Epithelial cell of esophagus (primary cell): Measurements from ENCODE around the gene FOXD1.
"Not testable (repeated sequence)": the region's sequence is repeated elsewhere in the genome, so short reads cannot be mapped to it uniquely, and the experiment has no call there.

Experiments used
- DNase-seq: peaks from one replicate; pipeline ENCODE4 v3.0.0; 2010; ENCODE audit warnings: low read depth
- H3K4me3 ChIP-seq: 2 replicates; pipeline ENCODE4 v1.5.1; 2011; ENCODE audit warnings: mild to moderate bottlenecking, low read length, control low read depth
- CTCF ChIP-seq: IDR thresholded peaks from 2 replicates; pipeline ENCODE4 v1.5.1; 2011; ENCODE audit warnings: low read depth, mild to moderate bottlenecking, low read length, control low read depth, inconsistent platforms; ENCODE audit not compliant: insufficient read depth; ENCODE audit errors: missing control alignments

FOXD1 gene

GRCh38 chr5:73415171-73415570 is 33.4 kb downstream of the FOXD1 start:
- no peak for DNase-seq
- no peak overlapping the region for H3K4me3 ChIP-seq
- TF ChIP-seq CTCF = no peak

- H3K4me3 ChIP-seq = no peak overlapping the region
- no peak for TF ChIP-seq CTCF
- peak; percentile 82 for DNase-seq
Observed at GRCh38 chr5:73412597-73412988, 36.0 kb downstream of the FOXD1 start.

- no peak for TF ChIP-seq CTCF
- no peak for DNase-seq
Observed at GRCh38 chr5:73411936-73412596, 36.5 kb downstream of the FOXD1 start.

GRCh38 chr5:73409927-73410326 is 38.6 kb downstream of the FOXD1 start:
- not testable (repeated sequence) for H3K4me3 ChIP-seq, DNase-seq

More at GRCh38 chr5:73411936-73412596, 36.5 kb downstream of the FOXD1 start:
- H3K4me3 ChIP-seq = no peak overlapping the region

- no peak overlapping the region for H3K4me3 ChIP-seq
- no peak for TF ChIP-seq CTCF
- no peak for DNase-seq
Observed at GRCh38 chr5:73405691-73406090, 42.9 kb downstream of the FOXD1 start.

- no peak for TF ChIP-seq CTCF
- DNase-seq = no peak
- H3K4me3 ChIP-seq = no peak overlapping the region
Observed at GRCh38 chr5:73399775-73400174, 48.8 kb downstream of the FOXD1 start.
